ENCODE data around the gene ARIH1. TPM values are rescaled to one million over a fixed set of nuclear protein-coding genes. Genes with fewer than 3 reads are reported as not detected.
"Not testable (repeated sequence)": the region's sequence is repeated elsewhere in the genome, so short reads cannot be mapped to it uniquely, and the experiment has no call there.

ARIH1 gene
- total and polyA plus RNA-seq, 2 of the 8 experiments (the other 6 are each of a cell fraction or from before 2014, with no cell fraction given) = 32.7 to 179 TPM

DNA sequence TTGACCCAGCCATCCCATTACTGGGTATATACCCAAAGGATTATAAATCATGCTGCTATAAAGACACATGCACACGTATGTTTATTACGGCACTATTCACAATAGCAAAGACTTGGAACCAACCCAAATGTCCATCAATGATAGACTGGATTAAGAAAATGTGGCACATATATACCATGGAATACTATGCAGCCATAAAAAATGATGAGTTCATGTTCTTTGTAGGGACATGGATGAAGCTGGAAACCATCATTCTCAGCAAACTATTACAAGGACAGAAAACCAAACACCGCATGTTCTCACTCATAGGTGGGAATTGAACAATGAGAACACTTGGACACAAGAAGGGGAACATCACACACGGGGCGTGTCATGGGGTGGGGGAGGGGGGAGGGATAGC is 31.3 kb upstream of the ARIH1 start:
- H3K27me3 ChIP-seq (replicated peaks in 1 of 4; ENCODE audit: control insufficient read depth in 3 of 4, extremely low read depth in 1 of 4, insufficient read depth in 3 of 4, low read length in 3 of 4); H4K8ac ChIP-seq (ENCODE audit: extremely low read depth, insufficient read depth, low read length); H2BK5ac ChIP-seq (ENCODE audit: low read depth, low read length); H3K36me3 ChIP-seq (ENCODE audit: control insufficient read depth in 2 of 4, insufficient read depth in 4 of 4, low read length in 3 of 4); H2BK120ac ChIP-seq (replicated peaks; ENCODE audit: low read depth, low read length); H3K4me3 ChIP-seq (ENCODE audit: extremely low read depth in 1 of 4, insufficient read depth in 2 of 4, low read depth in 3 of 4, low read length in 4 of 4); H3K9ac ChIP-seq (replicated peaks in 1 of 4; ENCODE audit: extremely low read depth in 1 of 4, low read depth in 3 of 4, low read length in 3 of 4); H3K4ac ChIP-seq (replicated peaks; ENCODE audit: insufficient read length, low read depth, low read length); H2BK15ac ChIP-seq (ENCODE audit: low read length); H3K4me1 ChIP-seq (replicated peaks in 1 of 4; ENCODE audit: control insufficient read depth in 3 of 4, insufficient read depth in 4 of 4, low read length in 3 of 4); H4K91ac ChIP-seq (replicated peaks; ENCODE audit: insufficient read length, low read length); H3K79me2 ChIP-seq (ENCODE audit: control insufficient read depth in 1 of 2, insufficient read depth in 2 of 2, low read length in 2 of 2); H3K9me3 ChIP-seq (ENCODE audit: insufficient read depth in 2 of 2, low read depth in 1 of 2, low read length in 1 of 2); H2AK5ac ChIP-seq (ENCODE audit: low read depth, low read length); H3K4me2 ChIP-seq (ENCODE audit: insufficient read depth in 1 of 2, low read depth in 2 of 2, low read length in 2 of 2); H2BK12ac ChIP-seq (ENCODE audit: low read depth, low read length); DNase-seq (ENCODE audit: low read depth in 1 of 2, low spot score in 2 of 2); FAIRE-seq; POLR2A ChIA-PET (ENCODE audit: partially characterized antibody); H2AFZ ChIP-seq (ENCODE audit: low read length); H3K27ac ChIP-seq (ENCODE audit: low read depth, low read length); H3K79me1 ChIP-seq (ENCODE audit: low read depth, low read length); H4K5ac ChIP-seq (ENCODE audit: insufficient read length, low read depth, low read length); H4K20me1 ChIP-seq (replicated peaks in 1 of 2; ENCODE audit: control insufficient read depth in 1 of 2, insufficient read depth in 2 of 2, low read length in 2 of 2); H3K23me2 ChIP-seq (ENCODE audit: low read depth, low read length); H3K56ac ChIP-seq (replicated peaks; ENCODE audit: insufficient read length, low read depth, low read length); H3K23ac ChIP-seq (ENCODE audit: insufficient read length); H2BK20ac ChIP-seq (ENCODE audit: low read length); H3K14ac ChIP-seq (ENCODE audit: insufficient read length); H3K18ac ChIP-seq (ENCODE audit: extremely low read depth, low read length): not testable (repeated sequence)
- WGBS, 2 experiments (ENCODE audit: extremely low coverage in 1 of 2, insufficient coverage in 1 of 2, insufficient read length in 1 of 2, insufficient replicate concordance in 2 of 2, low coverage in 1 of 2, low lambda C conversion rate in 2 of 2, missing lambda C conversion rate in 1 of 2) = 100% methylated on average over 1 of the region's 5 CpGs; no CpG with 5 or more reads in 1 of the 2 experiments
- CTCF ChIA-PET (ENCODE audit: partially characterized antibody) = interaction anchor here (1.0 to 1.6 kb wide), 2 partner anchors 19 to 89 kb away, joined by 3 to 4 read pairs; no protein-coding TSS in a partner anchor
